Liver (tissue), 9 donors: ENCODE results near the gene ZNF227. TPM values are rescaled to one million over a fixed set of nuclear protein-coding genes. Genes with fewer than 3 reads are reported as not detected.
A peak's percentile ranks its signal among the peaks of the same experiment; 100 is the strongest.

ENCODE experiments used
- DNase-seq: peaks from one replicate; pipeline ENCODE4 v3.0.0-alpha.2; 2017; ENCODE audit warnings: low spot score
- H3K27ac ChIP-seq, 2 donors: one replicate each; pipeline ENCODE4 v1.7.0; 2013; ENCODE audit warnings: inconsistent platforms in 2 of 2, low read length in 2 of 2, control low read depth in 1 of 2, low read depth in 1 of 2, mild to moderate bottlenecking in 1 of 2
- H3K27me3 ChIP-seq, 4 donors: one replicate each; pipeline versions ENCODE4 v1.6.1 to v1.7.0; 2013; ENCODE audit warnings: low read length in 3 of 4, inconsistent platforms in 1 of 4, mild to moderate bottlenecking in 1 of 4, moderate library complexity in 1 of 4; ENCODE audit not compliant: control insufficient read depth in 4 of 4, insufficient read depth in 4 of 4
- H3K36me3 ChIP-seq, 4 donors: one replicate each; pipeline versions ENCODE4 v1.6.1 to v1.7.0; 2013; ENCODE audit warnings: low read length in 3 of 4, mild to moderate bottlenecking in 3 of 4, low read depth in 1 of 4, moderate library complexity in 1 of 4; ENCODE audit not compliant: control insufficient read depth in 4 of 4, insufficient read depth in 3 of 4
- H3K4me1 ChIP-seq, 4 donors: one replicate each; pipeline versions ENCODE4 v1.6.1 to v1.7.0; 2013; ENCODE audit warnings: low read length in 3 of 4, mild to moderate bottlenecking in 3 of 4, moderate library complexity in 1 of 4; ENCODE audit not compliant: control insufficient read depth in 4 of 4, insufficient read depth in 4 of 4
- H3K4me3 ChIP-seq, 3 donors: one replicate each; pipeline versions ENCODE4 v1.6.1 to v1.7.0; 2013; ENCODE audit warnings: low read length in 3 of 3, control low read depth in 1 of 3, low read depth in 1 of 3, mild to moderate bottlenecking in 1 of 3
- H3K9ac ChIP-seq, 2 donors: one replicate each; pipeline ENCODE4 v1.7.0; 2013; ENCODE audit warnings: low read length in 2 of 2, mild to moderate bottlenecking in 2 of 2, moderate library complexity in 2 of 2, control low read depth in 1 of 2, low read depth in 1 of 2
- H3K9me3 ChIP-seq, 4 donors: one replicate each; pipeline versions ENCODE4 v1.6.1 to v1.7.0; 2013; ENCODE audit warnings: low read length in 3 of 4; ENCODE audit not compliant: control insufficient read depth in 4 of 4
- ATF3 ChIP-seq: IDR thresholded peaks from 2 replicates; pipeline ENCODE4 v1.6.1; 2016; ENCODE audit warnings: antibody characterized with exemption
- CTCF ChIP-seq: fragments of 150-350 bp; IDR thresholded peaks from 2 replicates; pipeline ENCODE4 v1.5.1; 2017; ENCODE audit warnings: improper control_type of control experiment, low read depth, low read length; ENCODE audit not compliant: missing input control
- EGR1 ChIP-seq, 2 donors: IDR thresholded peaks; 2 replicates each; pipeline ENCODE4 v1.6.1; 2016 to 2018; ENCODE audit warnings: antibody characterized with exemption in 2 of 2, low read depth in 2 of 2
- FOXA1 ChIP-seq: IDR thresholded peaks from 2 replicates; pipeline ENCODE4 v1.6.1; 2016; ENCODE audit warnings: antibody characterized with exemption
- FOXA2 ChIP-seq: IDR thresholded peaks from 2 replicates; pipeline ENCODE4 v1.6.1; 2016; ENCODE audit warnings: antibody characterized with exemption
- GABPA ChIP-seq, 2 donors: IDR thresholded peaks in 1 of 2; conservative IDR thresholded peaks in 1 of 2; 2 replicates each; pipeline ENCODE4 v1.6.1; 2016; ENCODE audit warnings: antibody characterized with exemption in 2 of 2, mild to moderate bottlenecking in 1 of 2, moderate library complexity in 1 of 2
- HNF4A ChIP-seq, 2 donors: conservative IDR thresholded peaks; 2 replicates each; pipeline ENCODE4 v1.6.1; 2016; ENCODE audit warnings: antibody characterized with exemption in 2 of 2, mild to moderate bottlenecking in 2 of 2
- HNF4G ChIP-seq: IDR thresholded peaks from 2 replicates; pipeline ENCODE4 v1.6.1; 2016; ENCODE audit warnings: antibody characterized with exemption
- JUND ChIP-seq, 2 donors: IDR thresholded peaks; 2 replicates each; pipeline ENCODE4 v1.6.1; 2016; ENCODE audit warnings: antibody characterized with exemption in 2 of 2
- MAX ChIP-seq: IDR thresholded peaks from 2 replicates; pipeline ENCODE4 v1.6.1; 2016; ENCODE audit warnings: antibody characterized with exemption
- NR2F2 ChIP-seq: IDR thresholded peaks from 2 replicates; pipeline ENCODE4 v1.6.1; 2016; ENCODE audit warnings: antibody characterized with exemption
- RAD21 ChIP-seq, 2 donors: IDR thresholded peaks; 2 replicates each; pipeline ENCODE4 v1.6.1; 2016; ENCODE audit warnings: antibody characterized with exemption in 2 of 2, mild to moderate bottlenecking in 2 of 2
- REST ChIP-seq: IDR thresholded peaks from 2 replicates; pipeline ENCODE4 v1.6.1; 2016; ENCODE audit warnings: antibody characterized with exemption, mild to moderate bottlenecking
- RXRA ChIP-seq, 2 donors: IDR thresholded peaks; 2 replicates each; pipeline ENCODE4 v1.6.1; 2017 to 2018; ENCODE audit warnings: antibody characterized with exemption in 2 of 2, mild to moderate bottlenecking in 1 of 2
- SP1 ChIP-seq: IDR thresholded peaks from 2 replicates; pipeline ENCODE4 v1.6.1; 2018; ENCODE audit warnings: antibody characterized with exemption, mild to moderate bottlenecking
- TAF1 ChIP-seq: conservative IDR thresholded peaks from 2 replicates; pipeline ENCODE4 v1.6.1; 2016; ENCODE audit warnings: antibody characterized with exemption, mild to moderate bottlenecking
- YY1 ChIP-seq: IDR thresholded peaks from 2 replicates; pipeline ENCODE4 v1.6.1; 2016; ENCODE audit warnings: antibody characterized with exemption, mild to moderate bottlenecking
- ZBTB33 ChIP-seq: IDR thresholded peaks from 2 replicates; pipeline ENCODE4 v1.6.1; 2016; ENCODE audit warnings: antibody characterized with exemption
- WGBS: extraction: QIAGEN DNeasy Blood & Tissue Kit; methylation state at CpG from one replicate; pipeline ENCODE4 v1.1.7; 2013; 5-methylcytosine and 5-hydroxymethylcytosine counted together
- polyA plus RNA-seq, 2 donors: library from polyadenylated mRNA; stranded (reverse) in 1 of 2; unstranded in 1 of 2; fragments of 200-250 nt in 1 of 2; fragments of >200 nt in 1 of 2; fragmentation: Nextera tagmentation in 1 of 2; extraction: Ambion mirVana in 1 of 2; gene quantifications; one replicate each; pipeline versions ENCODE4 v1.2.1 to v1.2.3, GENCODE V29; 2013 to 2015
- total RNA-seq, 2 donors: library from RNA; depleted of rRNA; stranded (reverse); fragments of >200 nt; gene quantifications; one replicate each; pipeline ENCODE4 v1.2.3, GENCODE V29; 2014
- donor health status: healthy.
- donor health status: healthy.
- donor health status: healthy.
- donor health status: healthy.
- donor health status: healthy.

Gene ZNF227
- total RNA-seq (10 to 100 TPM in 1 of 2 donors, 1 to 10 TPM in 1; 8.8 to 10.9 TPM), polyA plus RNA-seq (1 to 10 TPM; 3.3 to 3.4 TPM)

- TF ChIP-seq GABPA (IDR thresholded peaks at IDR 0.05 in 1 of 2, conservative IDR thresholded peaks at IDR 0.05 in 1 of 2) (peak; percentile 84 to 96), FOXA1 (no peak), SP1 (peak; percentile 76), RAD21 (IDR thresholded peaks at IDR 0.05) (peak; percentile 38 to 49), ATF3 (peak; percentile 64), CTCF (no peak), ZBTB33 (peak; percentile 95), MAX (peak; percentile 96), HNF4G (no peak), NR2F2 (peak; percentile 76), RXRA (IDR thresholded peaks at IDR 0.05) (peak; percentile 43 to 76), YY1 (peak; percentile 97), TAF1 (peak; percentile 62), HNF4A (conservative IDR thresholded peaks at IDR 0.05) (peak; percentile 17 to 21), JUND (IDR thresholded peaks at IDR 0.05) (peak; percentile 60 to 89), EGR1 (IDR thresholded peaks at IDR 0.05; ENCODE audit: low read depth in 2 of 2) (peak; percentile 93 to 97), FOXA2 (peak; percentile 16), REST (peak; percentile 83)
- peak; percentile 79 for DNase-seq
- Histone ChIP-seq H3K9me3 (peaks cover 2 to 11% (median 5%) of the 10 kb centered on the region in 4 donors), H3K27ac (peak within 1 kb of the TSS; percentile 50 to 77), H3K4me1 (peaks cover 0 to 13% (median 11%) of the 10 kb centered on the region in 4 donors), H3K4me3 (peak within 1 kb of the TSS; percentile 63 to 97 (median 90)), H3K27me3 (no peaks in the 10 kb centered on the region), H3K9ac (peak within 1 kb of the TSS; percentile 49 to 57), H3K36me3 (peaks cover 3 to 17% (median 13%) of the 10 kb centered on the region in 4 donors)
- under 1% methylated on average over 37 of the region's 37 CpGs for WGBS
Observed at GRCh38 chr19:44212250-44212865, at the start of gene ZNF227. Gene ZNF227, plus strand, starts transcription at chr19:44212532. Its CDS starts 5,261 bp downstream, at chr19:44217793.
